NCI-H460 (cell line): Measurements from ENCODE around the gene CPTP. TPM values are rescaled to one million over a fixed set of nuclear protein-coding genes. Genes with fewer than 3 reads are reported as not detected.
A peak's percentile ranks its signal among the peaks of the same experiment; 100 is the strongest.

Experiments used
- DNase-seq: peaks from one replicate; pipeline ENCODE4 v3.0.0-alpha.2; 2016; ENCODE audit warnings: low read depth; ENCODE audit errors: extremely low read depth
- total RNA-seq: library from RNA; depleted of rRNA; stranded (reverse); fragments of >200 nt; shearing (Covaris generic); gene quantifications from 2 replicates; pipeline ENCODE4 v1.2.3, GENCODE V29; 2014

CPTP gene
- total RNA-seq, 1 experiment from 2014 or later = 12.2 TPM

DNA sequence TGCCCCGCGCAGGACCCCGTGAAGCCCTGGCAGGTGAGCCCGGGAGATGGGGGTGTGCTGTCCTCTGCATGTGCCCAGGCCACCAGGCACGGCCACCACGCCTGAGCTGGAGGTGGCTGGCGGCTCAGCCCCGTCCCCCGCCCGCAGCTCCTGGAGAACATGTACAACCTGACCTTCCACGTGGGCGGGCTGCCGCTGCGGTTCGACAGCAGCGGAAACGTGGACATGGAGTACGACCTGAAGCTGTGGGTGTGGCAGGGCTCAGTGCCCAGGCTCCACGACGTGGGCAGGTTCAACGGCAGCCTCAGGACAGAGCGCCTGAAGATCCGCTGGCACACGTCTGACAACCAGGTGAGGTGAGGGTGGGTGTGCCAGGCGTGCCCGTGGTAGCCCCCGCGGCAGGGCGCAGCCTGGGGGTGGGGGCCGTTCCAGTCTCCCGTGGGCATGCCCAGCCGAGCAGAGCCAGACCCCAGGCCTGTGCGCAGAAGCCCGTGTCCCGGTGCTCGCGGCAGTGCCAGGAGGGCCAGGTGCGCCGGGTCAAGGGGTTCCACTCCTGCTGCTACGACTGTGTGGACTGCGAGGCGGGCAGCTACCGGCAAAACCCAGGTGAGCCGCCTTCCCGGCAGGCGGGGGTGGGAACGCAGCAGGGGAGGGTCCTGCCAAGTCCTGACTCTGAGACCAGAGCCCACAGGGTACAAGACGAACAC is 8.3 kb downstream of the CPTP start:
- DNase-seq = no peak

DNA sequence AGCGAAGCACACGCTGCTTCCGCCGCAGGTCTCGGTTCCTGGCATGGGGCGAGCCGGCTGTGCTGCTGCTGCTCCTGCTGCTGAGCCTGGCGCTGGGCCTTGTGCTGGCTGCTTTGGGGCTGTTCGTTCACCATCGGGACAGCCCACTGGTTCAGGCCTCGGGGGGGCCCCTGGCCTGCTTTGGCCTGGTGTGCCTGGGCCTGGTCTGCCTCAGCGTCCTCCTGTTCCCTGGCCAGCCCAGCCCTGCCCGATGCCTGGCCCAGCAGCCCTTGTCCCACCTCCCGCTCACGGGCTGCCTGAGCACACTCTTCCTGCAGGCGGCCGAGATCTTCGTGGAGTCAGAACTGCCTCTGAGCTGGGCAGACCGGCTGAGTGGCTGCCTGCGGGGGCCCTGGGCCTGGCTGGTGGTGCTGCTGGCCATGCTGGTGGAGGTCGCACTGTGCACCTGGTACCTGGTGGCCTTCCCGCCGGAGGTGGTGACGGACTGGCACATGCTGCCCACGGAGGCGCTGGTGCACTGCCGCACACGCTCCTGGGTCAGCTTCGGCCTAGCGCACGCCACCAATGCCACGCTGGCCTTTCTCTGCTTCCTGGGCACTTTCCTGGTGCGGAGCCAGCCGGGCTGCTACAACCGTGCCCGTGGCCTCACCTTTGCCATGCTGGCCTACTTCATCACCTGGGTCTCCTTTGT is 9.1 kb downstream of the CPTP start:
- DNase-seq = no peak

DNA sequence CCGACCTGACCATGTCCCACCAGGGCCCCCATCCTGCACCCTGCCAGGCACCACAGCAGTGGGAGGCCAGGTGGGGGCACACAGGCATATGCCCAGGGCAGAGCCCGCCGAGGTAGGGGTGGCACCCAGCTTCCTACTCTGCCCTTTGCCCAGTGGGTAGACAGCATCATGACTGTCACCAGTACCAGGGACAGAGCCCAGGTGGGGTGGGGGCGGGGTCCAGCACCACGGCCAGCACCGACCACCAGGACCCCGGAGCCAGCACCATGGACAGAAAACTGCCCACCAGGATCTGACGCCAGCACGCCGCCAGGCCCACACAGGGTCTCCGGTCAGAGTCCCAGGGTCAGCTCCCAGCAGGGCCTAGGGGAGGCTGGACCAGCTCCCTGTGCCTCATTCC is 10.2 kb downstream of the CPTP start:
- DNase-seq = no peak

DNA sequence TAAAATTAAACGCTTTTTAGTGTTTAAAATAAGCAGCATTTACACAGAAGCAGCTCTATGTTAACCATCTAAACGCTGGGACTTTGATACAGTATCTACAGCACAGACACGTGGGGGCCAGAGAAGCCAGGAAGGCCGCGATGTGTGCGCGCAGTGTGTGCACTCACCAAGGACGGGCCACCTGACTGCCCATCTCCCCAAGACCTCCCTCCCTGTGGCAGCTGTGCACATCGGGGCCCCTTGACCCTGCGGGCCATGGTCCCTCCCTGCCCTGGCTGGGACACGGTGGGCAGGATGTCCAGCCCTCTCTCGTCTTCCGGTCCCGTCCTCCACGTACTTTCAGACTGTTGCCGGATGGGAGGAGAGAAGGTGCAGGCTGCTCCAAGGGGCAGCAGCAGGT is 10.7 kb downstream of the CPTP start:
- DNase-seq = no peak

DNA sequence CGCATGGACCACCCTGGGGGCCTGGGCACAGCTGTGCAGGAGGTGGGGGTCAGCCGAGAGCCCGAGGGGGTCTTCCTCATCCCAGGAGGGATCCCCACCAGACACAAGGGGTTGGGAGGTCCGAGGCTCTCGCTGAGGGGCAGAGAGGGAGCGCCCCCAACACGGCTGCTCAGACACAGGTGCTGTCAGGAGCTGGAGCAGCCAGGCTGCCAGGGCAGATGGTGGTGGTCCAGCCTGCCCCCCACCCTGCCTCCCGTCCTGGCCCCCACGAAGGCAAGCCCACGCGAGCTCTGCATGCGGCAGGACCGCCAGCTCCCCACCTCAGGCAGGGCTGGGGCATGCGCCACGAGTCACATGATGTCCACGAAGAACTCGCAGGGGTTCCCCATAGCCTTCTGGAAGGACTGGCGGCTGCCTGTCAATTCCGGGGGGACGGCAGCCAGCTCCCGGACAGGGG is 11.2 kb downstream of the CPTP start:
- DNase-seq = no peak

DNA sequence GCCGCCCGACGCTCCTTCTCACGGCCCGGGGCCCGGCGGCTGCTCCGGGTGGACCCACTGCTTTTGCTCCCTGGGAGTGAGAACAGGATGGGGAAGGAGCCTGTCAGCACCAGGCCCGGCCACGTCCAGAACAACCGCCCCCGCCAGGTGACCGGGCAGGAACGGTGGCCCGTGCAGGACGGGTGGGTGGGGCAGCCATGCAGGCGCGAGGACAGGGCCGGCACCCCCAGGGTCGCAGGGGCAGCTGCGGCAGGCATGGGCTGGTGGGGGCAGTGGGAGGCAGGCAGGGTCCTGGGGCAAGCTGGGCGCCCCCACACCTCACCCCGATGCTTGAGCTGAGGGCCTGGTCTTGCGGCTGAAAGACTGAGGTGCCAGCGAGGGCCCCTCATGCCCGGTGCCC is 11.8 kb downstream of the CPTP start:
- DNase-seq = no peak

DNA sequence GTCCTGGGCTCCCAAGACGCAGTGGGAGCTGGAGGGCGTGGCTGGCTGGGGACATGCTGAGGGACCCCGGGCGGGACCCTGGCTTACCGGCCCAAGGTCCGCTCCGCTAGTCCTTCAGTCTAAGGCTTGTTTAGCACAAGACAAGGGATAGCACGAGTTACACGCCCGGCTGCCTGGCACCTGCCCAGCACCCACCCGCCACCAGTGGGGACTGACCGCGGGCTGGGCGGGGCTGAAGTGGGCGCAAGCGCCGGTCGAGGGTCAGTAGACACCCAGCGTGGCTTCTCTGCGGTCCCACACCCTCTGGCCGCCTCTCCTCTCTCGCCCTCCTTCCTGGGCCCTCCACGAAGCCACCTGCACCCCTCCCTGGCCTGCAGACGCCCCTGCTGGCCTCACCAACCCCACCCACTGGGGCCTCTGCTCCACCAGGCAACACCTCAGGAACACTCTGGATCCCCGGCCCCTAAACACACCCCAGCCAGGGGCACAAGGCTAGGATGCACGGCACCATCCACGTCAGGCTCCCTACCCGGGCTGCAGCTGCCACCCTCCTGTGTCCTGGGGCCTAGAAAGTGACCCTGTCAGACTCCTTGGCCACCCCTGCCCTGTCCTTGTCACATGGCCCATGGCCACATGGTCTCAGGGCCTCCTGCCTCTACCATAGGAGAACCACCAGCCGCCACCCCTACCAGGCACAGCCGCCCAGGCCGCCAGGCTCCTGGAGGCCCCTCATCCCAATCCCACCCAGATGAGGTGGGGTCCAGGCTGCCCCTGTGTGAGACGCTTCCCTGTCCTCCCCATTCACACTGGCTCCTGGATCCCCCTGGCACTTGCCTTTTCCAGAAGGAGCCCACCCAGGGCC is 12.6 kb downstream of the CPTP start:
- DNase-seq = no peak

DNA sequence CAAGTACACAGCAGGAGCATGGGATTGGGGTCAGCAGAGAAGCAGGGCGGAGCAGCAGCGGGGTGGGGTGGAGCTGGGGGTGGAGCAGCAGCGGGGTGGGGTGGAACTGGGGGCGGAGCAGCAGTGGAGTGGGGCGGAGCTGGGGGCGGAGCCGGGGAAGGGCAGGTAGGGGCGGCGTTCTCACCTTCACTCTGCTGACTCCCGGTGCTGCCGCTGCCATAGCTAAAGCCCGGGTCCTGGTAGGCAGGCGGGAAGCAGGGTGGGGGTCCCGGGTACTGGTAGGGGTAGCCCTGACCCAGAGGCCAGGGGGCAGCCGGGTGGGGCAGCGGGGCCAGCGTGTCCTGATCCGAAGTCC is 13.2 kb downstream of the CPTP start:
- no peak for DNase-seq

DNA sequence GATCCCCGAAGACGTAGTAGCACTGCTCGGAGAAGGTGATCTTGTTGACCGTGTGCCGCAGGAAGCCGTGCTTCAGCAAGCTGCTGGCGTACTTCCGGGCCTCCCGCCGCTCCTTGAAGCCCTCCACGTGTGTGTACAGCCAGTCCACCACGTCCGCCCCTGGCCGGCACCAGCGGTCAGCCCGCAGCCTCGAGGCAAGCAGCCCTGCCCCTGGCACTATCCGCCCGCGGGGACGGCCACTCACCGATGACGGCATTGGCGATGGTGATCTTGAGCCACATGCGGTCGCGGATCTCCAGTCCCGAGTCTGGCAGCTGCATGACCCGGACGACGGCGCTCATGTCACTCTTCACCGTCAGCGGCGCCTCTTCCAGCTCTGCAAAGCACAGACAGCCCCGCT is 13.7 kb downstream of the CPTP start:
- no peak for DNase-seq

DNA sequence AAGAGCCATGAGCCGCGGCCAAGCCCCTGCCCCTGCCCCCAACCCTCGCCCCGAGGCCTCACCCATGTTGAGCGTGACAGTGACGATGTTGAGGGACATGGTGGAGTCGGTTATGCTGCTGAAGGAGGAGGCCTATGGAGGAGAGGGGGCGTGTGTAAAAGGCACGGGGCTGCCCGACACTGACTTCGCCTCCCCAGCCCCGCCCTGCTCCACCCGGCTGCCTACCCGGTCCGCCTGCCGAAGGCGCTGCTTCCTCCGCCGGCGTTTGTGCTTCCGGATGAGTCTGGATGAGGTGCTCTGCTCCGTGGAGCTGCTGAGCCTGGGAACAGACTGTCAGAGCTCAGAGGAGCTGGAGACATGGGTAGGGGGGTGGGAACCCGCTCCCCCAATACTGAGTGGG is 15.6 kb downstream of the CPTP start:
- DNase-seq = no peak

DNA sequence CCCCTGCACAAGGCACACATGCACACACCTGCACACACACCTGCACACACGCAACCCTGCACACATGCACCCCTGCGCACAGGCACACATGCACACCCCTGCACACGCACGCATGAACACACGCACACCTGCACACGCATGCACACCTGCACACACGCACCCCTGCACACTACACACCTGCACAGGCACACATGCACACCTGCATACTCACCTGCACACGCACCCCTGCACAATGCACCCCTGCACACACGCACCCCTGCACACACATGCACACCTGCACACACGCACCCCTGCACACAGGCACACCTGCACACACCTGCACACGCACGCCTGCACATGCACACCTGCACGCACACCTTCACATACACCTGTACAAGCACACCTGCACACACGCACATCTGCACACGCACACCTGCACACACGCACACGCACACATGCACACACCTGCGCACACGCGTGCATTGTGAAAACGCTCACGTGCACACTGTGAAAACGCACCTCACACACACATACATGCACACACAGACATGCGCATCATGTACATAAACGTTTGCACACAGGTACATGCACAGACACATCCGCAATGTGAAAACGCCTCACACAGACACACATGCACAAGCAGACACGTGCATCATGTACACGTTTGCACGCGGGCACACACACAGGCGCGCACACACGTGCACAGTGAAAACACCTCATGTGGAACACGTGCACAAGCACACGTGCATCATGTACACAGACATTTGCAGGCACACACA is 16.4 kb downstream of the CPTP start:
- no peak for DNase-seq

DNA sequence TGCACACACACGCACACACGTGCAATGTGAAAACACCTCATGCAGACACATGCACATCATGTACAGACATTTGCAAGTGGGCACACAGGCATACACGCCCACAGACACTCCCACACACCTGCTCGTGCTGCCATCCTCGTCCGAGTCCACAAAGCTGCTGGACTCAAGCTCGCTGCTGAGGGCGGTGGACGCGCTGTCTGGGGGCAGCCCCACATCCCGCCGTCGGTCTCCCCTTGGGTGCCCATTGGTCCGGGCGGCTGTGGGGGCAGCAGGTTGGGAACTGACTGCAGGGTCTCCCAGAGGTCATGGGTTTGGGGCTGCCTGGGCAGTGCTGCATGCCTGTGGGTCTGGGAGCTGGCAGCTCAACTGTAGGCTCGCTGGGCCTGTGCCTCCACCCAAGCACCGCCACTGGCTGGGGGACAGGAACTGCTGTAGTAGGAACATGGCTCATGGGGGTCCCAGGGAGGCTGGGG is 17.0 kb downstream of the CPTP start:
- DNase-seq = no peak

DNA sequence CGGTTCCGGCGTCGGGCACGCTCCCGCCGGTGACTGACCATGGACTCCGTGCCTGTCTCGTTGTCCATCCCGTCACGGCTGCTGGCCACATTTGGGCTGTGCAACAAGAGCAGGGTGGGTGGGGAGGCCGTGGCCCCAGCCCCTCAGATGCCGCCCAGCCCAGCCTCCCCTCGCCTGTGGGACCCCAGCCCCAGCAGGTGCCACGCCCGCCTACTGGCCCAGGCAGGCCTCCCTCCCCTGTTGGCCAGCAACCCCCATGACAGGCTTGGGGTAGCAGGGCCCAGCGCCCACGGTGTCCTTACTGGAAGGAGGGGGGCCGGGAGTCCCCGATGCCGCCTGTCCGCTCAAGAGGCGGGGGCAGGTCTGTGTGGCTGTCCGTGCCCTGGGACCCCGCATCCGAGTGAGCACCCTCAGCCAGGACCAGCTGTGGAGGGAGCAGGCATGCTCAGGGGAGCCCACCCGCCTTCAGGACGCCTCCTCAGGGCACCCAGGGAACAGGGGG is 17.5 kb downstream of the CPTP start:
- no peak for DNase-seq

DNA sequence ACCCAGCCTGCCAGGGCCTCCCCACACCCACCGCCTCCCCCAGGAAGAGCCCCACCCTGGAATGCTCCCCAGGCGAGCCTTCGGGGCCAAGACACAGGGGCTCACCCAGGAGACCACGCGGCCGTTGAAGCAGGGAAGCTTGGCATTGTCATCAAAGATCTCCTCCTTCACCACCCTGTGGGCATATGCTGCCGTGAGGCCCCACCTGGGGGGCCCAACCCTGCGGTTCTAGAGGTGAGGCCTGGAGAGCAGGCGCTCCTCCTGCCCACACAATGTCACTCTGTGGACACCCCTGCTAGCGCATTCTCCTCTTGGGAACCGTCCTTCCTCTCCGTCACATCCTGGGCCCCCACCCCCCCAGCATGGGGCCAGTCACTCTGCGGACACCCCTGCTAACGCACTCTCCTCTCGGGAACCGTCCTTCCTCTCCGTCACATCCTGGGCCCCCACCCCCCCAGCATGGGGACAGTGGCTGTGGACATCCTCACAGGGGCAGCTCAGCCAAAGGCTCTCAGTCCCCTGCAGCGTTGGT is 18.0 kb downstream of the CPTP start:
- no peak for DNase-seq

DNA sequence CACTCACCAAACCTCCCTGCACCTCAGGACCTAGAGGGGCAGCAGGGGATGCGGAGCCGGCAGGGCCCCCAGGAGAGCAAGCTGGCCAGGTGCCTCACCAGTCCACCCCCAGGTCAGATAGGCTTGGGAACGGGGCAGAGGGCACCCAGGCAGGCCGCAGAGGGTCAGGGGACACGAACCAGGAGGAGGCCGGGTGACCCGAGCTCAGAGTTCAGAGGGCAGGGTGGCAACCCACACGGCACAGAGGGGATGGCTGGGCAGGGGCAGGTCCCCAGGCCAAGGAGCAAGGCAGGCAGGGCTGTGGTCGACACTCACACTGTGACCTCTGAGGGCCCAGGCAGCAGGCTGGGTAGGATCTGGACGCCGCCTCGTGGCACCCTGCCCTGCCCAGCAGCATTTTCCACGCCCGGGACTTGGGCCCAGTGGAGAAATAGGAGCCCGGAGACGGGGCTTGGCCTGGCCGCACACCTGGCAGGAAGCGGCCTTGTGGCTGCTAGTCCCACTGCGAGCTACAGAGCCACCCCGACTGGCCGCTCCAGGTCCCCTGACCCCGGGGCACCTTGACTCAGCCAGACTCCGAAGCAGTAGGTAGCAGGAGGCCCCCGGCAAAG is 19.3 kb downstream of the CPTP start:
- DNase-seq = no peak

DNA sequence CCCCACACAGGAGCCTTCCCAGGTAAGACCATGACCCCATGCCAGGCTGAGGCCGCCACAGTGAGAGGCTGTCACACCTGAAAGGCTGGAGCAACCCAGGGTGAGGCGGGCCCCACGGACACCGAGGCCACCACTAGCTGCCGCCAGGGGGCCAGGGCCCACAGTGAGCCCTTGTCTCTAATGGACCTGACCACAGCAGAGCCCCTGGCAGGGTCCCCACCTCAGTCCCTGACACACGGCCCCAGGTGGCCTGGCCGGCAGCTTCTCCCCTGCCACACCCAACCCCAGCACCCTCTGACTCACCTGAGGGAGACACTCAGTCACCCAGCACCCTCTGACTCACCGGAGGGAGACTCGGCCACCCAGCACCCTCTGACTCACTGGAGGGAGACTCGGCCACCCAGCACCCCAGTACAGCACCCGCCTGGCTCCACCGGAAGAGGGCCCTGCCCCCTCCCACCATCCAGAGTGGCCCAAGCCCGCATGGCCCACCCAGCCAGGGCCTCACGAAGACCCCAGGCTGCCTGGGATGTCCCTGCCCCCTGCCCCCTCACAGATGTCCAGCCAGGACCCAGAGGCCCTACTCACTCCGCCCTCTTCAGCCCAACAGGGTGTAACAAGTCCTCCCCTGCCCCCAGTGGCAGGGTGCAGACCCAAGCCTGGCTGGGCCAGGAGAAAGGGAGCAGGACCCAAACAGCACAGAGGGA is 20.2 kb downstream of the CPTP start:
- DNase-seq = peak; percentile 77

DNA sequence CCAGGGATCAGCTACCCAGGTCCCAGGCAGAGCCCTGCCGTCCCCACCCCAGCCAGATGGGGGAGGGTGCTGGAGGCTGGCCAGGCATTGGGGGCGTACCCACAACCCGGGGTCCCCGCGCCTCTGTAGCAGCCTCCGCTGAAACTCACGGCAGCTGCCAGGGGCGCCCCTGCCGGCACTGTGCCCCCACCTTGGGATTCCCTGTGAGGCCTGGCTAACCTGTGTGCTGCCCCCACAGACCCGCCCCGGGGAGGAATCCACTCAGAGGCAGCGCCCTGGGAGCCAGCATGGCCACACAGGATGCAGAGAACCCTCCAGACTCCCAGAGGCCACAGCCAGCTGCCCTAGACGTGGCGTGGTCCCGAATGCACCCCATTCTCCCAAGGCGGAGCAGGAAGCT is 20.8 kb downstream of the CPTP start:
- DNase-seq = no peak

DNA sequence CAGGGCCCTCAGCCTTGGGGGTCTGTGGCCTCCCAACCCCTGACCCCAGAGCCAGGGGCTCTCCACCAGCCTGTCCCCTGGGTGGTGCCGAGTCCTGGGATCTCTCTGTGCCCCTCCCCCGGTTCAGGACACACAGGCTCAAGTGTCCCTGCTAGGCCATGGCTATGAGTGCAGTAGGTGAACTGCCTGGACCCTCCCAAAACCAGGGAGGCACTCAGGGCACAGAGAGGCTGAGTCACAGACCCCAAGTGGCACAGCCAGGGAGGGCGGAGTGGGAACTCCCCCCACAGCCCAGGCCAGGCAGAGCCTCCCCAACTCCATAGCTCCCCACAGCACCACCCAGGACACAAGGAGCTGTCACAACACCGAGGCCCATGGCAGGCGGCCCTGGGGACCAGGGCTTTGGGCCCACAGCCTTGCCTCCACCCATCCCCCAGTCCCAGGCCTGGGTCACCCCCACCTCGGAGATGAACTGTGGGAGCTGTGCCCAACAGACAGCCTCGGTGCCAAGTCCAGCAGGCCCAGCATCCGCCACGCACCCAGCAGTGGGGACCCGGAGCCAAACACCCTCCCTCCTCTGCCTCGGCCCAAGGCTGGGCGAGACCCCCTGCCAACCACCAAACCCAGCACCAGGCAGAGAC is 21.4 kb downstream of the CPTP start:
- DNase-seq = no peak

DNA sequence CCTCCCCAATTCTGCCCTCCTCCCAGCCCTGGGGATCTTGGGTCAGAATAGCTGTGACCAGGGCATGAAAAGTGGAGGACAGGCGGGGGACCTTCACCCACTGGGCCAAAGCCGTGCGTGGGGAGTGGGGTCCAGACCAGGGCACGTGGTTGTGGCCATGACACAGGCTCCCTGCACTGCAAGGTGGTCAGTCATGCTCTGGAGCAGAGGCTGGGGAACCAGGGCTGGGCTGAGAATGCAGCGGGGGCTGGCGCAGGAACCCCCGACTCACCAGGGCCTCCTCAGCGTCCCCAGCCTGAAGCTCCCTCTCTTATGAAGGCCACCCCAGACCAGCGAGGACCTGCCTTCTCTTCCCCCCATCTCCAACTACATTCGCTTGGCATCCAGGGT is 21.9 kb downstream of the CPTP start:
- DNase-seq = no peak
